HG02798 (cell line): ENCODE measurements around the gene WARS2.
"Not testable (repeated sequence)": the region's sequence is repeated elsewhere in the genome, so short reads cannot be mapped to it uniquely, and the experiment has no call there.

Experiments
- ATAC-seq: cut with Tn5 transposase; IDR thresholded peaks from one replicate; pipeline ENCODE4 v1.9.1; 2021; ENCODE audit warnings: mild to moderate bottlenecking; ENCODE audit not compliant: unreplicated experiment, poor library complexity

WARS2 gene

DNA sequence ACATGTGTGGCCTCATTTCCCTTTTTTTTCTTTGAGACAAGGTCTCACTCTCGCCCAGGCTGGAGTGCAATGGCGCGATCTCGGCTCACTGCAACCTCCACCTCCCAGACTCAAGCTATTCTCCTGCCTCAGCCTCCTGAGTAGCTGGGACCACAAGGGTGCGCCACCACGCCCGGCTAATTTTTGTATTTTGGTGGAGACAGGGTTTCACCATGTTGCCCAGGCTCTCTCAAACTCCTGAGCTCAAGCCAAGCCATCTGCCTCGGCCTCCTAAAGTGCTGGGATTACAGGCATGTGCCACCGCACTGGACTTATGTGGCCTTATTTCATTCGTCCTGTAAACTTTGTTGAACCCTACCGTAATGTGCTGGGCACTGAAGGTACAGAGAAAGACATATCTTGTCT is 569 bp upstream of the WARS2 start:
- ATAC-seq: peak; percentile 3

DNA sequence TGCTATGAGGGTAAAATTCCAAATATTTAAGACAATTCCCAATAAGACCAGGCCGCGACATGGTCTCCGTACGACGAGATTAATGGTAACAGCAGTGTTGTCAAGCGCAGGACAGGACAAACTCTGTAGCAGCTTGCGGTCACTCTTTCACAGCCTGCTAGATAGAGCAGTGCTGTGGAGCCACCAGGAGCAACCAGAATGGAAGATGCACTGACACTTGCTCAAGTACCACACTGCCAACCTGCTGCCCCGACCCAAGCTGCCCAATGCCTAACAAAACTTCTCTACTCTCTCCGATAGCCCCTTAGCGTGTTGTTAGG is 636 bp downstream of the WARS2 start:
- peak; percentile 30 for ATAC-seq

DNA sequence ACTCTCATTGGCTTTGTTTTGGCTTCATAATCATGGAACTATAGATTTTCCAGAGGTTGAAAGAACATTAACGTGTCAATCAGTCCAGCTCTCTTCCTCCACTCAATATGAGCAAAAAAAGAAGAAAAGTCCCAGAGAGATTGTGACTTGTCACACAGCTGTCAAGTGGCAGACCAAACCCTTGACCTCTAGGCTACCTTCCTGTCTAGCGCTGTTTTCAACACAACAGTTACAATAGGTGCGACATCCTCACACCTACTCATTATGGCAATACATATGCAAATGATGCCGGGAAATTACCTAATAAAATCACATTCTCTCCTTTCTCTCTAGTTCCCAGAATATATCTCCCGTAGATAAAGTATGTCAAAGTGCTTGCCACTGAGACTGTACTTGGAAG is 1.1 kb downstream of the WARS2 start:
- ATAC-seq: peak; percentile 30

DNA sequence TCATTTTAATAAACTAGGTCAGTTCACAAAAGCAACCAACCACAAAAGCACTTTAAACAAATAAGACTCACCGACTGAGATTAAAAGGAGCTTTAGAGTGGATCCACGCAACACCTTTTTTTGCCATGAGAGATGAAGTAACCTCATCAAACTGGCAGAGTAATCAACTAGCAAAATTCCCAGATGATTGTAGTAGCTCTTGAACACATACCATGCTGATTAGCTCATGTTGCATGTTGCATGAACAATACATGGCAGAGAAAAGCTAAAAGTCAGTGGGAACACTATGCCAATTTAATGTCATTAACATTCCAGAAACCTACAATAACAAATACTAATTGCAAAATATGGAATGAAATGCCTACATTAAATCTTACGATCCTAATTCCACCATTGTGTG is 4.1 kb downstream of the WARS2 start:
- ATAC-seq: no peak

DNA sequence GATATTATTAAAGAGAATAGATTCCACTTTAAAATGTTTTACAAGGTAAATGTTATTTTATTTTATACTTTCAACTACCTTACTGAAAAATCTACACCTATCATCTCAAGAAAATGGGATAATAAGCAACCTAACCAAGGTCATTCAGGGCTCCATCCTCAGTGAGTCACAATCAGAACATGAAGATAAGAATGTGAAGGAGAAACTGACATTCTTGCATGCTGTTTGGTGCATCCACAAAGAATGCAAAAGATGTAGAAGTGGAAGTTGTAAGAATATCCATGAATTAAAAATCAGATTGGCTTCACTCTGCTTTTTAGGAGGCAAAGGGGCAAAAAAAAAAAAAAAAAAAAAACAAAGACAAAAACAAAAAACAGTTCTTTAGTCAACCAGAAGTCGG is 6.5 kb downstream of the WARS2 start:
- ATAC-seq: no peak

DNA sequence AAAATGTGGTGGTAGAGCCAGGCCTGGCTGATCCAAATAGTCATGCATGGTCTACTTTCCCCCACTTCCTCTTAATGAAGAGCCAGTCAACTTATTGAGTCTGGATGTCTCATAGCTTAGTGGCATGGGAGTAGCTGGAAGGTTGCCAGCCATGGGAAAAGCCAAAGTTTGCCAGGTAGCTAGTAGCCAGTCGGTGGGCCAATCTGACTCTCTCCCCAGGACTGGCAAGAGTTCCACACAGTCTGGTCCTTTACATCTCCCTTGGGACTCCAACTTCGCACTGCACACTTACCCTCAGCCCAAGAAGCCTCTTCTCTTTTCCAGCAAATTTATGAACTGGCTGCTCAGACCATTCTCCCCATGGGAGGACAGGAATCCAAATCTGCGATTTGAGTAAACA is 8.3 kb downstream of the WARS2 start:
- no peak for ATAC-seq

DNA sequence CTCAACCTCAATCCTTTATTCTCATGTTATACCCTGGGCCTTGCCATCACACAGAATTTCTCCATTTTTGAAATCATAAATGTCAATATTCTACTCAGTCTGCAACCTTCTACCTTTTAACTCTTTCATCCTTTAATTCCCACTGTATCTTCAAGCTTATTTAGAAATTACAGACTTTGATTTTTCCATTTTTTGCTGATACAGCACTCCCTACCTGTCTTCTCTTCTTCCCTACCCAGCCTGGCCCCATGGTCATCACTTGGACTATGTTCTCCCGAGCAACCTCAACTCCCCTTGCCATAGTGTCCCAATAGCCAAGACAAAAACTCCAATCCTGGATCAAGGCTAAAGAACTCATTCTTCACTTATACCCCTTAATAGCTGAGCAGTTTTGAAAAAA is 14.6 kb downstream of the WARS2 start:
- no peak for ATAC-seq

DNA sequence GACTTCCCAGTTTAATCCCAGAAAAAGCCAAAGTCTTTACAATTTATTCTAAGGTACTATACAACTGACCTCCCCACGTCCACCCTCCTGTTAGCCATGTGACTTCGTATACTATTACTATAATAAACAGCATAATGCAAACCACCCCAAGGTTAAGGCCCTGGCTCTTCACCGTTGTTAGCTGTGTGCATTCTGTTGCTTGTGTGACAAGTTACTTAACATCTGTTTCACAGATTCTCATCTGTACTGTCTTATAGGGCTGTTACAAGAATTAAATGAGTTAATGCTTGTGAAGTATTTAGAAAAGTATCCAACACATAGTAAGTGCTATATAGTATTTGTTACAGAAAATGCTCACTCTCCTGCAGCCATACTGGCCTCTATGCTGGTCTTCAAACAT is 15.7 kb downstream of the WARS2 start:
- no peak for ATAC-seq

DNA sequence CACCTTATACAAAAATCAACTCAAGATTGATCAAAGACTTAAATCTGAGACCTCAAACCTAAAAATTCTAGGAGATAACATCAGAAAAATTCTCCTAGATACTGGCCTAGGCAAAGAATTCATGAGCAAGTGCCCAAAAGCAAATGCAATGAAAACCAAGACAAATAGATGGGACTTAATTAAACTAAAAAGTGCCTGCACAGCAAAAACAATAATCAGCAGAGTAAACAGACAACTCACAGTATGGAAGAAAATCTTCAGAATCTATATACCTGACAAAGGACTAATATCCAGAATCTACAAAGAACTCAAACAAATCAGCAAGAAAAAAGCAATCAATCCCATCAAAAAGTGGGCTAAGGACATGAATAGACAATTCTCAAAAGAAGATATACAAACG is 18.6 kb downstream of the WARS2 start:
- not testable (repeated sequence) for ATAC-seq

DNA sequence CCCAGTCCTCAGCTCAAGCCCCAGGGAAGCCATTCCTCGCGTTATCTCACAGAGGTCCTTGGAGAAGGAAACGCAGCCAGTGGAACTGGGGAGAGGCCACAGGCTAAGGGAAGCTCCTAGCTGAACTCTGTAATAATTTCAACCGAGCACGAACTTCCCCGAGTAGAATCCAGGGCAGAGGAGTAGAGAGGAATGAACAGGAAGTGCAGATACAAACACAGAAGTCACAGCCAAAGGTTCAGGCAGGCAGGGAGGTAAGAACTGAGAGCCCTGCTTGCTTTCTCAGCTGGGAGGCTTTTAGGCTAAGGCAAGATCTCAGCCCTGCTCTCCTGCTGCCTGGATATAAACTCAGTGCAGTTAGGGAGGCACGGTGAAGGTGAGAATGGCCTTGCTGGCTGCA is 23.7 kb downstream of the WARS2 start:
- ATAC-seq: no peak

DNA sequence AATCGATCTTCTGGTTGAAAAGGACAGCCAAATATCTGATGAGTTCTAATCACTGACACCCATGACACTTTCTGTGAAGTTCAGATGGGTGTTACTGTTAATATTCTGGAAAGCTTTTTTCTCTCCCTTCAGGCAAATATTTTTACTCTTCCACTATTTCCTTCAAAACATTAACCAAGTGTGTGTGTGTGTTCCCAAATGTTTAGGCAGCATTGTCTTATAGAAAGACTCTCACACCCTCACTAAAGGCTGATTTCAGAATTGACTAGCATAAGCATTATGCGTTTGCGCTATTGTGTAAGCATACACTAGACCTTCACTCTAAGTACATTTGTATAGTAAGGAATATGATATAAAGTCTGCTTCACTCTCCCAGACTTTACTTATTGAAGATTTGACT is 24.7 kb downstream of the WARS2 start:
- no peak for ATAC-seq

DNA sequence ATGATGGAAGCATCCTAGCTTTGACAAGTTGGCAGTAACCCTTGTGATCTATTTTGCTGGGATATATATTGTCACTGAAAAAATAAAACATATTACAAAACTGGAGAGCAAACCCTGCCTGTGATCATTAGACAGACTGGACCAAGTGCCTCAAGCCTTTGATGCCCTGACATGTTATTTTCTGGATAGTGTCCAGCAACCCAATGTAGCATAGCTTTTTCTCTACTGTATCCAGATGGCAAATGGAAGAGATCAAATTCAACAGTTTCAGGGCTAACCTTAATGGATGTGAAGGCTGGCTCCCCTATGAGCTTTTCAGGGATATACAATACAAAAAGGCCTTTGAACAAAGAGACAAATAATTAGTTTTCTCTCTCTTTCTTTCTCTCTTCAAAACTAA is 25.1 kb downstream of the WARS2 start:
- no peak for ATAC-seq

DNA sequence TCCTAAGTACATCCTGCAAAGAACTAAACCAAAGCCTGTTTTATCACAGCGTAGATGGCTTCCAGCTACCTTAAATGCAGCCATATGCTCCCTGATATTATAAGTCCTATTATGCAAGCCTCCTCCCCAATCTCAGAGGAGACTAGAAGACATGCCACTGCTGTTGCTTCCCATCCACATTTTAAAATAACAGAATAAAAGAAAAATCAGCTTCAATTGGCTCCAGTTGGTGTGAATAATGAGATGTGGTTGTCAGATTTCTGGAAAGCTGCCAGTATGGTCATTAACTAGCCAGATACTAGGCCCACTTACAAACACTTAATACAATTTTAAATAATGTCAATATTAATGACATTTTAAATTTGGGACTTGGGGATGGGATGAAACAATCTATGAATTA is 25.7 kb downstream of the WARS2 start:
- ATAC-seq: no peak

DNA sequence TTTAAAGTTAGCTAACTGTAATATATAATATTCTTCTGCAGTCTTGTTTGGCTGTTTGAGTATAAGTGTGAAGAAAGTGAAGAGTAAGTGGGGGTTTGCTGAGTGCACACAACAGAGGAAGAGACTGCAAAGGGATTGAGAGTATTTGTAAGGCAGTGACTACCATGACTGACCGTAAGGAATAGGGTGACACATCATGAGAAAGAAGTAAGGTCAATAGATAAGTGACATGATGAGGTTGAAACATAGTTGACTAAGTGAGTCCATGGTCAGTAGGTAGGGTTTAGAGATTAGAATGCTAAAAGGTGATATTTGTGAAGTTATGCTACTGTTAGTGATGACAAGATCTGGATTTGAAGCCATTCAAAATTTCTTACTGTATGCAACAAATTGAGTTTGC is 27.7 kb downstream of the WARS2 start:
- no peak for ATAC-seq

DNA sequence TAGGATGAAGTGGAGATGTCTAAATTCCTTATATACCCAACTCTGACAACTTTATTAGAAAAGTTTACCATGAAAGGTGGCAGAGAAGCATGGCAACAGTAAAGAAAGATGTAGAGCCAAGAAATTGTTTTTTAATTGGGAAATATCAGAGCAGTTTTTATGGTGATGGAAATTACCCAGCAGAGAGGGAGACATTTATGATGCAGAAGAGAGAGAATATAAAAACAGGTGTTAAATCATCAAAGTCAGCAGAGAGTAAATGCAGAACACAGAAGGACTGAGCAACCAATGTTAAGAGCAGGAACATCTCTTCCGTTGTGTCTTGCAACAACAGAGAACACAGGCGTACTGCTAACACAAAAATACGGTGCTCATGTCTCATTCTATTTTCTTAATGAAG is 28.2 kb downstream of the WARS2 start:
- ATAC-seq: no peak

DNA sequence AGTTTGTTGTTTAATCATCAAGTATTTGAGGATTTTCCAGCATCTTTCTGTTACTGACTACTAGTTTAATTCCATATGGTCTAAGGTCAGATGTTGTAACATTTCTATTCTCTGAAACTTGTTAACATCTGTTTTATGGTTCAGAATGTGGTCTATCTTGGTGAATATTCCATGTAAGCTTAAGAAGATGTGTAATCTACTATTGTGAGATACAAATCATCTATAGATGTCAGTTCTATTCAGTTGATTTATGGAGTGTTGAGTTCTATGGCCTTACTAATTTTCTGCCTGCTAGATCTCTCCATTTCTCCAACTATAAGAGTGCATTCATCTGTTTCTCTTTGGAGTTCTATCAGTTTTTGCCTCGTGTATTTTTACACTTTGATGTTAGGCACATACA is 31.5 kb downstream of the WARS2 start:
- no peak for ATAC-seq

DNA sequence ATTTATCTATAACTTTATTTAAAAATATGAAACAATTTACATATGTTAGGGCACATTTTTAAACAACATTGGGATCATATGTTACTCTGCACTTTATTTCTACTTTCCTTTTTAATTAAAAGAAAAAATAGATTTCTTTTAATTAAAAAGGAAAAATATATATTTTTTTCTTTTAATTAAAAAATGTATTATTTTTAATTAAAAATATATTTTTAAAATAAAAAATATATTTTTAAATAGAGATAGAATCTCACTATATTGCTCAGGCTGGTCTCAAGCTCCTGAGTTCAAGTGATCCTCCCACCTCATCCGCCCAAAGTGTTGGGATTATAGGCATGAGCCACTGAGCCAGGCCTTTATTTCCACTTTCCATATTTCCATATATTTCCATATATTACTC is 36.7 kb downstream of the WARS2 start:
- ATAC-seq: no peak

DNA sequence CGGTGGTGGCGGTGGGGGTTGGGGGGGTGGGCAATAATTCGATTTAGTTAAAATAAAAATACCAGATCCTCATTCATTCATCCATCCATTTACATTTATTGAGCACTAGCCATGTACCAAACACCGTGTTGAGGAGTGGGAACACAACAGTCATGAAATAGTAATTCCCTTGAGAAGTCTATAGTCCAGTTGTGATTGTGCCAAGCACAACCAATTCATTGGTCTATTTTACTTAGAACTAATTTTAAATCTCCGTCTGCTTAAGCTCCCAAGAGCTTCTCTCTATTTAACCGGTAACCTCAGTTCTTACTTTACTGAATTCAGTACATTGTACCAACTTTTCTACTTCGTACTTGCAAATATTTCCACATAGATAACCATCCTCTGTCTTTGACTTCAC is 38.4 kb downstream of the WARS2 start:
- no peak for ATAC-seq

DNA sequence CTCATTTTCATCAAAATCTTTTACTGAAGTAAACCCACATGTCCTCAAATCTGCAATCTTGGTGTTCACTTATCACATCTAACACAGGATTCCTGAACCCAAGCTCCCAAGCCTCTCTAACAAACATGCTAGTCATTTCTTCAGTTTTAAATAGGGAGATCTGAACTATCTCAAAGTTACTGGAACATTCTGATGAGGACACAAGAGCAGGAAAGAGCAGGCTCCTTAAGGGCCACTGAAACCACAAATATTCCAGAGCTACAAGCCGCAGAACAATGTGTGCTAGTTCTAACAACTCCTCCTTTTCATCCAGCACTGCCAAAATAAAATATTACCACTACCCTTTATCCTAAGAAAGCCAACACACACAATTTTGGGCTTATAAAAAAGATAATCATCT is 38.9 kb downstream of the WARS2 start:
- ATAC-seq: no peak

DNA sequence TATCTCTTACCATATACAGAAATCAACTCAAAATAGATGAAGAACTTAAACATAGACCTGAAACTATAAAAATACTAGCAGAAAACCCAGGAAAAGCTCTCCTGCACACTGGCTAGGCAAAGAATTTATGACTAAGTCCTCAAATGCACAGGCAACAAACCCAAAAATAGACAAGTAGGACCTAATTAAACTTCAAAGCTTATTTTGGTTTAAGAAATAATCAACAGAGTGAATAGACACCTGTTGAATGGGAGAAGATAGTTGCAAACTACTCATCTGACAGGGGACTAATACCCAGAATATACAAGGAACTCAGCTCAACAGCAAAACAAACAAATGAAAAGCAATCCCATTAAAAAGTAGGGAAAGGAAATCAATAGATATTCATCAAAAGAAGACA is 40.7 kb downstream of the WARS2 start:
- no peak for ATAC-seq

DNA sequence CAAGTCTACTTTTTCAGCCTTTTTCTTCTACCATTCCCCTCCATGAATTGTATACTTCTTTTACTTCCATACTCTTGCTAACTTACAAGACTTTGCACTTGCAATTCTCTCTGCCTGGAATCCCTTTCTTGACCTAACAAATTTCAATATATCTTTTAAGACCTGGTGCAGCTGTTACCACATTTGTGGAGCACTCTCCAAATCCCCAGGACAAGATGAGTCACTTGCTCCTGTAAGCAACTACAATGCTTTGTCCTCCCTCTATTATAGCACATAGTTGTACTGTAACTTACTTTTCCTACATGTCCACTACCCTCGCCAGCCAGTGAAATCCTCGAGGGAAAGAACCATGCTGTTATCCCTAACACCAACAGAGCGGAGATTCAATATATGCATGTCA is 43.1 kb downstream of the WARS2 start:
- ATAC-seq: no peak

DNA sequence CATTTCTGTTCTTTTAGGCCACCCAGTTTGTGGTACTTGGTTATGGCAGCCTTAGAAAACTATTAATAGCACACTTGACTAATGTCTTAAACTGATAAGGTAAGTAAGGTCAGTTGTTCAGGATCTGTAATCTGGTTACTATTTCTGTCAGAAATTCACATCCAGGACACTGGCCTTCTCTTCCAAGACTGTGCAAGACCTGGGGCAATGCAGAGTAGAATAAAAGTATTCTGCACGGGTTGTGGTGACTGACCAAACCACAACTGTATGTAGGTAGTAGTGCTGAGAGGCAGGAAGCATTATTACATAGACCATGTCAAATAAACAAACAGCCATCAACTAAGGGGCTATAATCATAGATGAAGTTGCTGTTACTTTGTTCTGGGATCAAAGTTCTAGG is 46.7 kb downstream of the WARS2 start:
- ATAC-seq: no peak

DNA sequence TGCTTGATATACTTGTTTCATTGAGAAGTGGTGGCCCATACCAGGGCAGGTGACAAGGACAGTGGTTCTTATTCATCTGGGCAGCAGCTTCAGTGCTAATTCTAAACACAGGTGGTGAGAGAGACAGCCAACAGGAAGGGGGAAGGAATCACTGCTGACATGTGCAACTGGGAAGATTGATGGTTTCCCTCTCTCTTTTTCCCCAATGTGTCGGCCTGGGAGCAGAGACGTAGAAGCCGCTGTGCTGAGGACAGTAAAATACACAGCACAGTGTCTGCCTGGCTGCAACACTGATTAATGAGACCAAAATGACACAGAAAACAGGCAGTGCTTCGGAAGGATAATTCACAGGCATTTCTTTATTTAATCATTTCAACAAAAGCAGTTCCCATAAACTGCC is 48.8 kb downstream of the WARS2 start:
- no peak for ATAC-seq

DNA sequence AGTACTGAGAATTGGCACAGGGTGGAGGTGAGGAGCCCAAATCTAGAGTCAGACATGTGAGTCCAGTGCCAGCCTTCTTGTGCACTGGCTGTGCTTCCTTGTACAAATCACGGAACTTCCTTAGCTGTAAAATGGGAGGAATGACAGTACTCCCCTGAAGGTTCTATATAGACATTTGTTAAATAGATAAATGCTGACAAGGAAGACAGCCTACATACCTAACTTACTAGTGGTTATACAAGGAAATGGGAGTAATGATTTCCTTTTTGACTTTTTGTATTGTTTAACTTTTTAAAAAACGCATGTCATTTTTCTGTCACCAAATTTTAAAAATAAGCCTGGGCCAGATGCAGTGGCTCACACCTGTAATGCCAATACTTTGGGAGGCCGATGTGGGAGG is 50.2 kb downstream of the WARS2 start:
- no peak for ATAC-seq
